ENCODE results near the gene ATP8B1. TPM values are rescaled to one million over a fixed set of nuclear protein-coding genes. Genes with fewer than 3 reads are reported as not detected.
A peak's percentile ranks its signal among the peaks of the same experiment; 100 is the strongest.

The ATP8B1 gene
- total RNA-seq, 4 donors from 2014 or later: 21.6 to 32.1 (median 26.8) TPM

- WGBS, 2 donors: 24 to 34% methylated on average over 3 of the region's 3 CpGs
- TF ChIP-seq CTCF (IDR thresholded peaks at IDR 0.05): no peak
- TF ChIP-seq POLR2A (IDR thresholded peaks at IDR 0.05): no peak
- DNase-seq (ENCODE audit: low spot score in 2 of 2): no peak
- intact Hi-C loops (cut with DNase I; ENCODE audit: low total_unique reads): no loop called here
- no peak overlapping the region for H3K4me3 ChIP-seq (ENCODE audit: low read depth, poor library complexity, severe bottlenecking)
Observed at GRCh38 chr18:57775937-57776336, 27.2 kb downstream of the ATP8B1 start.

- intact Hi-C loops (cut with DNase I; ENCODE audit: low total_unique reads): no loop called here
- TF ChIP-seq CTCF (IDR thresholded peaks at IDR 0.05): no peak
- TF ChIP-seq POLR2A (IDR thresholded peaks at IDR 0.05): no peak
- 66 to 69% methylated on average over 9 of the region's 9 CpGs for WGBS, 2 donors
- no peak overlapping the region for H3K4me3 ChIP-seq (ENCODE audit: low read depth, poor library complexity, severe bottlenecking)
- DNase-seq (ENCODE audit: low spot score in 2 of 2): no peak
Observed at GRCh38 chr18:57772387-57772799, 30.7 kb downstream of the ATP8B1 start.

GRCh38 chr18:57771626-57772025, 31.5 kb downstream of the ATP8B1 start:
- no peak for TF ChIP-seq CTCF (IDR thresholded peaks at IDR 0.05)
- TF ChIP-seq POLR2A (IDR thresholded peaks at IDR 0.05): no peak
- intact Hi-C loops (cut with DNase I; ENCODE audit: low total_unique reads): no loop called here
- no peak for DNase-seq (ENCODE audit: low spot score in 2 of 2)
- 57 to 61% methylated on average over 3 of the region's 3 CpGs for WGBS, 2 donors
- H3K4me3 ChIP-seq (ENCODE audit: low read depth, poor library complexity, severe bottlenecking): no peak overlapping the region

- intact Hi-C loops (cut with DNase I; ENCODE audit: low total_unique reads): no loop called here
- no peak overlapping the region for H3K4me3 ChIP-seq (ENCODE audit: low read depth, poor library complexity, severe bottlenecking)
- peak in 1 of 2 donors; percentile 55 for DNase-seq (ENCODE audit: low spot score in 2 of 2)
- no peak for TF ChIP-seq POLR2A (IDR thresholded peaks at IDR 0.05)
- TF ChIP-seq CTCF (IDR thresholded peaks at IDR 0.05): no peak
- 31 to 34% methylated on average over 3 of the region's 3 CpGs for WGBS, 2 donors
Observed at GRCh38 chr18:57771193-57771592, 31.9 kb downstream of the ATP8B1 start.

GRCh38 chr18:57768537-57769326, 34.4 kb downstream of the ATP8B1 start:
- DNase-seq (ENCODE audit: low spot score in 2 of 2): no peak
- 51 to 55% methylated on average over 8 of the region's 8 CpGs for WGBS, 2 donors
- H3K4me3 ChIP-seq (ENCODE audit: low read depth, poor library complexity, severe bottlenecking): no peak overlapping the region
- TF ChIP-seq POLR2A (IDR thresholded peaks at IDR 0.05): no peak
- TF ChIP-seq CTCF (IDR thresholded peaks at IDR 0.05): no peak
- intact Hi-C loops (cut with DNase I; ENCODE audit: low total_unique reads): no loop called here
